Suprapubic skin (tissue), 4 donors: ENCODE data around the gene GALP.

Experiments
- EP300 ChIP-seq: sonication (generic); formaldehyde crosslinking; IDR thresholded peaks from one replicate; pipeline ENCODE4 v1.6.1; 2017; ENCODE audit warnings: antibody characterized with exemption
- POLR2A ChIP-seq, 2 donors: fragments of 450-650 bp; IDR thresholded peaks; one replicate each; pipeline ENCODE4 v1.6.1; 2017; ENCODE audit warnings: antibody characterized with exemption in 2 of 2, mild to moderate bottlenecking in 2 of 2, moderate library complexity in 2 of 2
- POLR2AphosphoS5 ChIP-seq, 3 donors: sonication (generic); formaldehyde crosslinking; IDR thresholded peaks; one replicate each; pipeline ENCODE4 v1.6.1; 2017; ENCODE audit warnings: antibody characterized with exemption in 3 of 3
- TF ChIP-seq, protein P1 (sequence below), 2 donors: fragments of 200-600 bp in 1 of 2; fragments of 450-650 bp in 1 of 2; sonication (generic) in 1 of 2; IDR thresholded peaks; one replicate each; pipeline ENCODE4 v1.5.1; 2016 to 2019; ENCODE audit warnings: antibody characterized with exemption in 2 of 2, mild to moderate bottlenecking in 1 of 2, moderate library complexity in 1 of 2

DNA sequence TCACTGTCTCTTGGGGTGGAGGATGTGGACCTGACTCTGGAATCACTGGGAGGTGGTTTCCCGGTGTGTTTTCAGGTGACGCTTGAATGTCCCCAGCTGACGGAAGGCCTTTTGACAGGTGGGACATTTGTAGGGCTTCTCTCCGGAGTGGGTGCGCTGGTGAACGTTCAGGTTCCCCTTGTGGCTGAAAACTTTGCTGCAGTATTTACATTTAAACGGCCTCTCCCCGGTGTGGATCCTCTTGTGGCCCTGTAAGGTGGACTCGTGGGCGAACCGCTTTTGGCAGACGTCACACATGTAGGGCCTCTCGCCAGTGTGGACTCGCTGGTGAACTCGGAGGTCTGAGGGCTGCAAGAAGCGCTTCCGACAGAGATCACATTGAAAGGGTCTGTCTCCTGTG, 14.0 kb downstream of the GALP start:
- TF ChIP-seq, protein P1, sequence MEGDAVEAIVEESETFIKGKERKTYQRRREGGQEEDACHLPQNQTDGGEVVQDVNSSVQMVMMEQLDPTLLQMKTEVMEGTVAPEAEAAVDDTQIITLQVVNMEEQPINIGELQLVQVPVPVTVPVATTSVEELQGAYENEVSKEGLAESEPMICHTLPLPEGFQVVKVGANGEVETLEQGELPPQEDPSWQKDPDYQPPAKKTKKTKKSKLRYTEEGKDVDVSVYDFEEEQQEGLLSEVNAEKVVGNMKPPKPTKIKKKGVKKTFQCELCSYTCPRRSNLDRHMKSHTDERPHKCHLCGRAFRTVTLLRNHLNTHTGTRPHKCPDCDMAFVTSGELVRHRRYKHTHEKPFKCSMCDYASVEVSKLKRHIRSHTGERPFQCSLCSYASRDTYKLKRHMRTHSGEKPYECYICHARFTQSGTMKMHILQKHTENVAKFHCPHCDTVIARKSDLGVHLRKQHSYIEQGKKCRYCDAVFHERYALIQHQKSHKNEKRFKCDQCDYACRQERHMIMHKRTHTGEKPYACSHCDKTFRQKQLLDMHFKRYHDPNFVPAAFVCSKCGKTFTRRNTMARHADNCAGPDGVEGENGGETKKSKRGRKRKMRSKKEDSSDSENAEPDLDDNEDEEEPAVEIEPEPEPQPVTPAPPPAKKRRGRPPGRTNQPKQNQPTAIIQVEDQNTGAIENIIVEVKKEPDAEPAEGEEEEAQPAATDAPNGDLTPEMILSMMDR (IDR thresholded peaks at IDR 0.05): no peak
- no peak for TF ChIP-seq POLR2AphosphoS5 (IDR thresholded peaks at IDR 0.05)
- no peak for TF ChIP-seq POLR2A (IDR thresholded peaks at IDR 0.05)
- no peak for TF ChIP-seq EP300
